ENCODE measurements around the gene WNT11. TPM values are rescaled to one million over a fixed set of nuclear protein-coding genes. Genes with fewer than 3 reads are reported as not detected.

Gene WNT11
- polyA plus RNA-seq, 1 donor from 2014 or later, result 2.3 TPM

- H3K9me2 ChIP-seq (ENCODE audit: insufficient read depth, low read length), result no peaks in the 10 kb centered on the region
- no peak overlapping the region for H3K27ac ChIP-seq (ENCODE audit: low read length)
- TF ChIP-seq EZH2 (IDR thresholded peaks at IDR 0.05; ENCODE audit: borderline replicate concordance, insufficient read depth, low read length, poor library complexity, severe bottlenecking) (no peak), CTCF (IDR thresholded peaks at IDR 0.05; ENCODE audit: poor library complexity, severe bottlenecking) (no peak)
- H3K4me2 ChIP-seq (ENCODE audit: low read length), result no peak overlapping the region
- H2AFZ ChIP-seq (ENCODE audit: low read depth, low read length), result no peak overlapping the region
- H3K4me3 ChIP-seq (ENCODE audit: low read length), result no peak overlapping the region
- no peaks in the 10 kb centered on the region for H3F3A ChIP-seq (ENCODE audit: insufficient read depth, low read length, poor library complexity, severe bottlenecking)
- H4K20me1 ChIP-seq (ENCODE audit: insufficient read depth), result no peaks in the 10 kb centered on the region
- no peaks in the 10 kb centered on the region for H3K9me3 ChIP-seq (ENCODE audit: low read length)
- no peaks in the 10 kb centered on the region for H3K27me3 ChIP-seq (ENCODE audit: insufficient read depth, low read depth, low read length)
- no peak overlapping the region for H3K9ac ChIP-seq (ENCODE audit: low read length)
- H3K79me2 ChIP-seq (replicated peaks; ENCODE audit: insufficient read depth, low read length), result no peaks in the 10 kb centered on the region
- no peaks in the 10 kb centered on the region for H3K36me3 ChIP-seq (ENCODE audit: insufficient read depth, low read length)
These were observed 30.5 kb downstream of the WNT11 start for GRCh38 chr11:76175783-76176182.

GRCh38 chr11:76174330-76174729 lies 32.0 kb downstream of the WNT11 start:
- TF ChIP-seq MXI1 (conservative IDR thresholded peaks at IDR 0.05; ENCODE audit: poor library complexity, severe bottlenecking) (no peak), POLR2AphosphoS5 (IDR thresholded peaks at IDR 0.05) (no peak), EP300 (conservative IDR thresholded peaks at IDR 0.05; ENCODE audit: poor library complexity, severe bottlenecking) (no peak), TAF1 (IDR thresholded peaks at IDR 0.05; ENCODE audit: low read depth) (no peak), CTCF (IDR thresholded peaks at IDR 0.05; ENCODE audit: poor library complexity, severe bottlenecking) (no peak), SMC3 (conservative IDR thresholded peaks at IDR 0.05; ENCODE audit: poor library complexity) (no peak), EZH2 (IDR thresholded peaks at IDR 0.05; ENCODE audit: borderline replicate concordance, insufficient read depth, low read length, poor library complexity, severe bottlenecking) (no peak), RAD21 (conservative IDR thresholded peaks at IDR 0.05) (no peak), REST (IDR thresholded peaks at IDR 0.05; ENCODE audit: borderline replicate concordance) (no peak)
- Histone ChIP-seq H3K36me3 (ENCODE audit: insufficient read depth, low read length) (no peaks in the 10 kb centered on the region), H3K27me3 (ENCODE audit: insufficient read depth, low read depth, low read length) (no peaks in the 10 kb centered on the region), H3K9me3 (ENCODE audit: low read length) (no peaks in the 10 kb centered on the region), H3K27ac (ENCODE audit: low read length) (no peak overlapping the region), H3K4me3 (ENCODE audit: low read length) (no peak overlapping the region), H2AFZ (ENCODE audit: low read depth, low read length) (no peak overlapping the region), H3K79me2 (replicated peaks; ENCODE audit: insufficient read depth, low read length) (no peaks in the 10 kb centered on the region), H3K9ac (ENCODE audit: low read length) (no peak overlapping the region), H3K4me2 (ENCODE audit: low read length) (no peak overlapping the region), H3F3A (ENCODE audit: insufficient read depth, low read length, poor library complexity, severe bottlenecking) (no peaks in the 10 kb centered on the region), H3K9me2 (ENCODE audit: insufficient read depth, low read length) (no peaks in the 10 kb centered on the region), H4K20me1 (ENCODE audit: insufficient read depth) (no peaks in the 10 kb centered on the region)
